ENCODE measurements around the gene ARPC5.
"Not testable (repeated sequence)": the region's sequence is repeated elsewhere in the genome, so short reads cannot be mapped to it uniquely, and the experiment has no call there.

ARPC5 gene

GRCh38 chr1:183645531-183645930 is 9.9 kb upstream of the ARPC5 start:
- DNase-seq = no peak

- no peak for DNase-seq
Measured at GRCh38 chr1:183642166-183642565, 6.6 kb upstream of the ARPC5 start.

- no peak for DNase-seq
Measured at GRCh38 chr1:183640193-183640592, 4.6 kb upstream of the ARPC5 start.

- no peak for DNase-seq
Measured at GRCh38 chr1:183638649-183639387, 3.2 kb upstream of the ARPC5 start.

GRCh38 chr1:183636783-183637182 is 1.2 kb upstream of the ARPC5 start:
- no peak for DNase-seq

GRCh38 chr1:183636334-183636682 is 725 bp upstream of the ARPC5 start:
- no peak for DNase-seq

GRCh38 chr1:183635099-183635605 is 431 bp downstream of the ARPC5 start:
- DNase-seq = no peak

GRCh38 chr1:183634429-183635065 is 1.0 kb downstream of the ARPC5 start:
- DNase-seq = no peak

- peak in 1 of 2 donors; percentile 57 for DNase-seq
Measured at GRCh38 chr1:183633676-183634343, 1.8 kb downstream of the ARPC5 start.

GRCh38 chr1:183632964-183633363 is 2.6 kb downstream of the ARPC5 start:
- DNase-seq = no peak

GRCh38 chr1:183632114-183632513 is 3.5 kb downstream of the ARPC5 start:
- DNase-seq = no peak

GRCh38 chr1:183630748-183631147 is 4.8 kb downstream of the ARPC5 start:
- DNase-seq = no peak

GRCh38 chr1:183628537-183628936 is 7.0 kb downstream of the ARPC5 start:
- no peak for DNase-seq

- DNase-seq = not testable (repeated sequence)
Measured at GRCh38 chr1:183626236-183626635, 9.3 kb downstream of the ARPC5 start.

GRCh38 chr1:183622884-183623785 is 12.4 kb downstream of the ARPC5 start:
- DNase-seq = peak in 1 of 2 donors; percentile 63

GRCh38 chr1:183622013-183622412 is 13.6 kb downstream of the ARPC5 start:
- DNase-seq = no peak

GRCh38 chr1:183620311-183620710 is 15.3 kb downstream of the ARPC5 start:
- no peak for DNase-seq

- no peak for DNase-seq
Measured at GRCh38 chr1:183619781-183620180, 15.8 kb downstream of the ARPC5 start.

GRCh38 chr1:183618202-183618601 is 17.4 kb downstream of the ARPC5 start:
- DNase-seq = not testable (repeated sequence)

- DNase-seq = not testable (repeated sequence)
Measured at GRCh38 chr1:183612975-183613374, 22.6 kb downstream of the ARPC5 start.

- no peak for DNase-seq
Measured at GRCh38 chr1:183612407-183612806, 23.2 kb downstream of the ARPC5 start.

- no peak for DNase-seq
Measured at GRCh38 chr1:183611021-183611420, 24.6 kb downstream of the ARPC5 start.
